HepG2 (cell line): ENCODE data around the gene ZNF121. TPM values are rescaled to one million over a fixed set of nuclear protein-coding genes. Genes with fewer than 3 reads are reported as not detected.

Experiments used
- CTCF ChIP-seq: sonication (generic); formaldehyde crosslinking; IDR thresholded peaks from 2 replicates; pipeline ENCODE4 v1.5.0; 2020; ENCODE audit warnings: mild to moderate bottlenecking, missing genetic modification reagents, moderate library complexity
- FLYWCH1 ChIP-seq: sonication (generic); formaldehyde crosslinking; IDR thresholded peaks from 2 replicates; pipeline ENCODE4 v1.8.1; 2023; ENCODE audit warnings: mild to moderate bottlenecking, missing genetic modification reagents
- FOSL1 ChIP-seq: sonication (generic); formaldehyde crosslinking; IDR thresholded peaks from 2 replicates; pipeline ENCODE4 v1.9.0; 2021; ENCODE audit warnings: missing genetic modification reagents, borderline replicate concordance
- GATAD2A ChIP-seq: IDR thresholded peaks from 2 replicates; pipeline ENCODE4 v1.6.1; 2016
- HCFC1 ChIP-seq: fragments of 150-350 bp; IDR thresholded peaks from 2 replicates; pipeline ENCODE4 v1.6.1; 2014; ENCODE audit warnings: low read depth, low read length
- HMGXB4 ChIP-seq, 2 experiments: sonication (generic) in 1 of 2; formaldehyde crosslinking in 1 of 2; IDR thresholded peaks; 2 replicates each; pipeline versions ENCODE4 v1.4.0 to v1.6.1; 2018 to 2020; ENCODE audit warnings: missing genetic modification reagents in 2 of 2, borderline replicate concordance in 1 of 2, low read depth in 1 of 2, mild to moderate bottlenecking in 1 of 2, missing biosample characterization in 1 of 2
- IRF9 ChIP-seq: sonication (generic); formaldehyde crosslinking; IDR thresholded peaks from 2 replicates; pipeline ENCODE4 v1.8.0; 2022; ENCODE audit warnings: missing genetic modification reagents, mild to moderate bottlenecking, borderline replicate concordance
- MAFF ChIP-seq: IDR thresholded peaks from 2 replicates; pipeline ENCODE4 v1.6.1; 2011; ENCODE audit warnings: low read depth, low read length, improper control_type of control experiment
- MAFK ChIP-seq, 2 experiments: IDR thresholded peaks in 1 of 2; conservative IDR thresholded peaks in 1 of 2; 2 replicates each; pipeline ENCODE4 v1.6.1; 2011; ENCODE audit warnings: improper control_type of control experiment in 2 of 2, low read length in 2 of 2
- MBD4 ChIP-seq: IDR thresholded peaks from 2 replicates; pipeline ENCODE4 v1.6.1; 2012; ENCODE audit warnings: low read length, inconsistent platforms, borderline replicate concordance
- PHF20 ChIP-seq: sonication (generic); formaldehyde crosslinking; IDR thresholded peaks from 2 replicates; pipeline ENCODE4 v1.5.0; 2020; ENCODE audit warnings: mild to moderate bottlenecking, missing genetic modification reagents
- RAD21 ChIP-seq: fragments of 450-650 bp; formaldehyde crosslinking; IDR thresholded peaks from 2 replicates; pipeline ENCODE4 v1.5.0; 2020; ENCODE audit warnings: mild to moderate bottlenecking
- SMC3 ChIP-seq: IDR thresholded peaks from 2 replicates; pipeline ENCODE4 v1.6.1; 2011; ENCODE audit warnings: low read length, improper control_type of control experiment
- STAG1 ChIP-seq: sonication (generic); formaldehyde crosslinking; IDR thresholded peaks from 2 replicates; pipeline ENCODE4 v1.4.0; 2020; ENCODE audit warnings: missing genetic modification reagents
- SYNCRIP ChIP-seq: fragments of 200-400 bp; formaldehyde crosslinking; IDR thresholded peaks from 2 replicates; pipeline ENCODE4 v1.6.1; 2018; ENCODE audit warnings: mild to moderate bottlenecking, low read depth, low read length; ENCODE audit not compliant: insufficient read depth
- TBX3 ChIP-seq: fragments of 450-650 bp; IDR thresholded peaks from 2 replicates; pipeline ENCODE4 v1.6.1; 2017; ENCODE audit warnings: antibody characterized with exemption, mild to moderate bottlenecking, inconsistent platforms, borderline replicate concordance
- TFDP1 ChIP-seq: IDR thresholded peaks from 2 replicates; pipeline ENCODE4 v1.6.1; 2016; ENCODE audit warnings: missing compliant biosample characterization, missing genetic modification reagents, borderline replicate concordance
- YEATS4 ChIP-seq: sonication (generic); formaldehyde crosslinking; IDR thresholded peaks from 2 replicates; pipeline ENCODE4 v1.4.0; 2020; ENCODE audit warnings: missing genetic modification reagents, borderline replicate concordance
- ZFP41 ChIP-seq: sonication (generic); formaldehyde crosslinking; IDR thresholded peaks from 2 replicates; pipeline ENCODE4 v1.4.0; 2020; ENCODE audit warnings: mild to moderate bottlenecking, missing genetic modification reagents, borderline replicate concordance
- polyA plus RNA-seq, 8 experiments: library from polyadenylated mRNA; depleted of rRNA in 3 of 8; stranded (reverse) in 7 of 8; unstranded in 1 of 8; fragments of >200 nt; fragmentation: Illumina TruSeq in 4 of 8; extraction: Trizol in 4 of 8; gene quantifications; 2 replicates each; pipeline versions ENCODE4 v1.2.1 to v1.2.3, GENCODE V29; 2011 to 2016; ENCODE audit warnings: low read depth in 4 of 8, missing spikeins in 1 of 8, mixed read lengths in 1 of 8; ENCODE audit not compliant: insufficient read depth in 1 of 8
- total RNA-seq, 5 experiments: library from RNA; depleted of rRNA; stranded (reverse); fragments of >200 nt; fragmentation: Illumina TruSeq; extraction: Trizol; gene quantifications; 2 replicates each; pipeline ENCODE4 v1.2.3, GENCODE V29; 2016; ENCODE audit warnings: low read depth in 1 of 5

ZNF121 gene
- total and polyA plus RNA-seq, 2 of the 13 experiments (the other 11 are each of a cell fraction or from before 2014, with no cell fraction given): 7.8 to 56.3 TPM

GRCh38 chr19:9586764-9587163 is 2.5 kb upstream of the ZNF121 start (continued):
- TF ChIP-seq PHF20 (CRISPR knock-in tag): no peak
- peak; percentile 86 for TF ChIP-seq STAG1
- TF ChIP-seq CTCF (CRISPR knock-in tag): peak; percentile 90
- peak in 1 of 2 experiments; percentile 20; a peak in 1 of 4 replicates for TF ChIP-seq MAFK (conservative IDR thresholded peaks at IDR 0.05 in 1 of 2, IDR thresholded peaks at IDR 0.05 in 1 of 2; ENCODE audit: low read length in 2 of 2)
- peak; percentile 50; the same call in 1 of the 2 replicates for TF ChIP-seq MAFF
- no peak for TF ChIP-seq HCFC1
- TF ChIP-seq TBX3: no peak
- TF ChIP-seq YEATS4: no peak
- no peak for TF ChIP-seq IRF9 (CRISPR knock-in tag)
- 0 out of 4 replicates have a peak, but pooled peaks of 1 of the 2 experiments have one; percentile 34 for TF ChIP-seq HMGXB4 (CRISPR knock-in tag; IDR thresholded peaks at IDR 0.05; ENCODE audit: borderline replicate concordance in 1 of 2, low read depth in 1 of 2)
- TF ChIP-seq GATAD2A (CRISPR knock-in tag): peak; percentile 39; the same call in 1 of the 2 replicates
- no peak for TF ChIP-seq ZFP41
- no peak for TF ChIP-seq FOSL1 (CRISPR knock-in tag)
- TF ChIP-seq SMC3: peak; percentile 84
- peak; percentile 34; the same call in 1 of the 2 replicates for TF ChIP-seq RAD21 (CRISPR knock-in tag)
- no peak for TF ChIP-seq SYNCRIP
- no peak for TF ChIP-seq MBD4
- TF ChIP-seq FLYWCH1 (CRISPR knock-in tag): no peak
- peak; percentile 15; the same call in 1 of the 2 replicates for TF ChIP-seq TFDP1
- TF ChIP-seq, all 625 proteins: peak for 16
